Measurements from ENCODE around the gene WFDC12. TPM values are rescaled to one million over a fixed set of nuclear protein-coding genes. Genes with fewer than 3 reads are reported as not detected.

Gene WFDC12
- total RNA-seq, 1 donor from 2014 or later, result not detected

GRCh38 chr20:45121388-45121787 is 2.9 kb downstream of the WFDC12 start:
- H3K36me3 ChIP-seq, result no peaks in the 10 kb centered on the region
- no peak overlapping the region for H3K4me3 ChIP-seq
- DNase-seq, result no peak
- H3K9me3 ChIP-seq (replicated peaks), result no peaks in the 10 kb centered on the region
- peaks cover 88% of the 10 kb centered on the region for H3K27me3 ChIP-seq (ENCODE audit: low read depth)
- intact Hi-C loops (cut with micrococcal nuclease), result no loop called here
- no peak for TF ChIP-seq CTCF (IDR thresholded peaks at IDR 0.05; ENCODE audit: borderline replicate concordance)
- no peak overlapping the region for H3K27ac ChIP-seq (replicated peaks)
- no peaks in the 10 kb centered on the region for H3K4me1 ChIP-seq

DNA sequence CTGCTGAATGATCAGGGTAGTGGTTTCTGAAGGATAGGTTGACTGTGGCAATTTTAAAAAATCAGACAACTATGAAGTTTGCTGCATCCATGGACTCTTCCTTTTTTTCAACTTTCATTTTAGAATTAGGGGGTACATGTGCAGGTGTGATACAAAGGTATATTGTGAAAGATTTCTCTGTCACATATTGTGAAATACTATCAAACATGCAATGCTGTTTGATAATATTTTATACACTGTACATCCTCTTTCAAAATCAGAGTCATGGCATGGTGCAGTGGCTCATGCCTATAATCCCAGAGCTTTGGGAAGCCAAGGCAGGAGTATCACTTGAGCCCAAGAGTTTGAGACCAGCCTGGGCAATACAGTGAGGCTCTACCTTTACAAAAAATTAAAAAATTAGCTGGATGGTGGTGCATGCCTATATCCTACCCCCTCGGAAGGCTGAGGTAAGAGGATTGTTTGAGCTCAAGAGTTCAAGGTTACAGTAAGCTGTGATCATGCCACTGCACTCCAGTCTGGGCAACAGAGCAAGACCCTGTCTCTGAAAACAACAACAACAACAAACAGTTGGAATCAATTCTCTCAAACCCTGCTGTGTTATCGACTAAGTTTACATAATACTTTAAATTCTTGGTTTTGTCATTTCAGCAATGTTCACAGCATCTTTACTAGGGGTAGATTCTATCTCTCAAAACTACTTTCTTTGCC is 4.6 kb downstream of the WFDC12 start:
- no peak overlapping the region for H3K27ac ChIP-seq (replicated peaks)
- no peak for DNase-seq

GRCh38 chr20:45118028-45118427 is 6.2 kb downstream of the WFDC12 start:
- H3K27me3 ChIP-seq (ENCODE audit: low read depth), result peaks cover 89% of the 10 kb centered on the region
- no peak overlapping the region for H3K27ac ChIP-seq (replicated peaks)
- H3K4me3 ChIP-seq, result no peak overlapping the region
- no peak for DNase-seq
- H3K36me3 ChIP-seq, result no peaks in the 10 kb centered on the region
- intact Hi-C loops (cut with micrococcal nuclease), result no loop called here
- no peak for TF ChIP-seq CTCF (IDR thresholded peaks at IDR 0.05; ENCODE audit: borderline replicate concordance)
- H3K4me1 ChIP-seq, result no peaks in the 10 kb centered on the region
- H3K9me3 ChIP-seq (replicated peaks), result no peaks in the 10 kb centered on the region

More for the DNA sequence above, 4.6 kb downstream of the WFDC12 start:
- no peaks in the 10 kb centered on the region for H3K4me1 ChIP-seq
- no peak overlapping the region for H3K4me3 ChIP-seq
- intact Hi-C loops (cut with micrococcal nuclease), result no loop called here
- H3K36me3 ChIP-seq, result no peaks in the 10 kb centered on the region
- H3K27me3 ChIP-seq (ENCODE audit: low read depth), result peaks cover 93% of the 10 kb centered on the region
- no peaks in the 10 kb centered on the region for H3K9me3 ChIP-seq (replicated peaks)
- TF ChIP-seq CTCF (IDR thresholded peaks at IDR 0.05; ENCODE audit: borderline replicate concordance), result no peak

DNA sequence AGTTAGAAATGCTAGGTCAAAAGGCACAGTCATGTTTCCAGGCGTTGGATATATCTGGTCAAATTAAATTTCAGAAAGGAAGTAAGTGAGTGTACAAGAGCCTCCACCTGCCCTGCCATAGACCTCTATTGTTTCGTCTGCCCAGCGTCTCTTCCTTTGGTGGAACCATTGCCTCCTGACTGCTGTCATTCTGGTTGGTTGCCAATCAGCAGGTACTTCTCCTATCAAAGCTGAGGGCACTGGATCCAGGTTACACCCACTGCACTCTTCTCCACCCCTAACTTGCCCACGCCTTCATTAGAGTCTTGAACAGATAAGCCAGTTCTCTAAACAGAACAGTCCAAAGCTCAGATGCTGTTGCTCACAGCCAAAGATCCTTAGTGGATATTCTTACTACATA is 6.7 kb downstream of the WFDC12 start:
- Histone ChIP-seq H3K36me3 (no peaks in the 10 kb centered on the region), H3K4me1 (no peaks in the 10 kb centered on the region), H3K9me3 (replicated peaks) (no peaks in the 10 kb centered on the region), H3K4me3 (no peak overlapping the region), H3K27me3 (ENCODE audit: low read depth) (peaks cover 87% of the 10 kb centered on the region), H3K27ac (replicated peaks) (no peak overlapping the region)
- no peak for DNase-seq
- intact Hi-C loops (cut with micrococcal nuclease), result no loop called here
- no peak for TF ChIP-seq CTCF (IDR thresholded peaks at IDR 0.05; ENCODE audit: borderline replicate concordance)

DNA sequence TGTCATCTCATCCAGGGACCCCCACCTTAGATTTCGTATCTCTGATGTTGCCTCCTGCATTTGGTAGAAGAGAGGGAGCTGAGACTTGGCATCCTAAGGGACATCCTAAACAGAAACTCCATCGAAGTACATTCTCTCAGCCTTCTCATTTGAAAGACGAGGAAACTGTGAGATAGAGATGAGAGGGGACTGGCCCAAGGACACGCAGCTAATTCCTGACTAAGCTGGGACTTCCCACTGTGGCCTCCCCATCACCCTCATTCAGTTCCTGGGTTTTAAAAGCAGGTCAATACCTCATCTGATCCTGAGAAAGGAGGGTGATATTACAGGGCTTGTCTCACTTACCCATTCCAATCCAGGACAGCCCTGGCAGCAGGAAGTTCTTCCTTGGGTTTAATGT is 8.4 kb downstream of the WFDC12 start:
- no peaks in the 10 kb centered on the region for H3K36me3 ChIP-seq
- H3K27me3 ChIP-seq (ENCODE audit: low read depth), result peaks cover 90% of the 10 kb centered on the region
- intact Hi-C loops (cut with micrococcal nuclease), result no loop called here
- no peak for TF ChIP-seq CTCF (IDR thresholded peaks at IDR 0.05; ENCODE audit: borderline replicate concordance)
- H3K4me3 ChIP-seq, result no peak overlapping the region
- no peaks in the 10 kb centered on the region for H3K4me1 ChIP-seq
- no peak overlapping the region for H3K27ac ChIP-seq (replicated peaks)
- DNase-seq, result no peak
- no peaks in the 10 kb centered on the region for H3K9me3 ChIP-seq (replicated peaks)

Measured in left ventricle myocardium inferior (tissue), 1 donor.